ENCODE data around the gene SKP1. TPM values are rescaled to one million over a fixed set of nuclear protein-coding genes. Genes with fewer than 3 reads are reported as not detected.

Gene SKP1
- polyA plus RNA-seq, 1 of the 3 experiments (the other 2 are of a cell fraction), result 407 TPM

DNA sequence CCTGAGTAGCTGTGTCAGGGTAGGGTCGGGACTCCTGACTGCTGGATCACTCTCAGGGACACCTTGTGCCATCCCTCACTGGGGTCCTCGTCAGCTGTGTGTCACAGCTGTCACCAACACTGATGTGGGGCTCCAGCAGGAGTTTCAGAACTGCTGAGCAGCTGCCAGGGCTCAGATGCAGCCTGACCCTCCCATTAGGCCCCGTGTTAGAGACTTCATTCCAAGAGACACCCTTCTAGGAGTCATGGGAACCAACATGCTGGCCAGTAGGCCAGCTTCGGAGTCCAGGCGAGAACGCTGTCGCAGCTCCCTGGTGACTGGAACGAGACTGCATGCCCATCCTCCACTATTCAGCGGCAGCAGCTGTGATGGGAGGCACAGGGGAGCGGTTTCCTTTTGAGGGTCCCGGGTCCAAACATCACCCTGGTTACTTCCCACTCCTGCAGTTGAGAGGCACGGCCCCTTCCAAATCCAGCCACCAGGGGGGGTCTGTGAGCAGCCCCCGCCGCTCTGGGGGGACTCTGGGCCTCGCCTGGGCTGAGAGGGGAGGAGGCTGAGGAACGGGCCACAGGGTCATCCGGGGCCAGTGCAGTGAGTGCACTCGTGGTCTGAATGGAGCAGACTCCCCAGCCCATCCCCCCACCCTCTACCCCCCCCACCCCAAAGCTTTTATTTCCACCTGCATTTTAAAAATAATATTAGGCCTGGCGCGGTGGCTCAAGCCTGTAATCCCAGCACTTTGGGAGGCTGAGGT lies 74.9 kb downstream of the SKP1 start:
- no peaks in the 10 kb centered on the region for H4K20me1 ChIP-seq (ENCODE audit: insufficient read depth)
- H3K27me3 ChIP-seq (ENCODE audit: insufficient read depth), result no peaks in the 10 kb centered on the region
- DNase-seq, result peak; percentile 85
- no peak overlapping the region for H3K9ac ChIP-seq
- H3K9me2 ChIP-seq, result no peaks in the 10 kb centered on the region
- POLR2A ChIA-PET, result no interaction called here
- CTCF ChIA-PET, result interaction anchor here (0.6 to 3.4 kb wide), 19 partner anchors 9 to 557 kb away, joined by 3 to 20 read pairs (median 5); partner anchors contain the start of gene TCF7
- H3K4me3 ChIP-seq (ENCODE audit: low read depth in 2 of 2, low read length in 1 of 2), result no peak overlapping the region; a peak in 1 of 4 replicates
- H3F3A ChIP-seq (replicated peaks; ENCODE audit: insufficient read depth), result peaks cover 5% of the 10 kb centered on the region
- H3K4me2 ChIP-seq, result no peak overlapping the region
- no peaks in the 10 kb centered on the region for H3K36me3 ChIP-seq (replicated peaks in 1 of 2; ENCODE audit: control insufficient read depth in 1 of 2, insufficient read depth in 2 of 2, low read length in 1 of 2)
- peaks cover 13 to 71% of the 10 kb centered on the region in 2 experiments for H3K4me1 ChIP-seq (ENCODE audit: control insufficient read depth in 1 of 2, insufficient read depth in 2 of 2, low read depth in 1 of 2, low read length in 1 of 2)
- no peaks in the 10 kb centered on the region for H3K9me3 ChIP-seq
- H3K79me2 ChIP-seq (ENCODE audit: insufficient read depth), result no peaks in the 10 kb centered on the region
- peak overlapping the region in 1 of 2 experiments; percentile 67; a peak in 2 of 4 replicates for H3K27ac ChIP-seq (ENCODE audit: low read depth in 2 of 2, low read length in 1 of 2)
- WGBS (ENCODE audit: low lambda C conversion rate), result 68% methylated on average over 5 of the region's 20 CpGs
- TF ChIP-seq RCOR1 (IDR thresholded peaks at IDR 0.05; ENCODE audit: low read length) (no peak), REST (IDR thresholded peaks at IDR 0.05; ENCODE audit: low read depth, low read length) (no peak), SMC3 (IDR thresholded peaks at IDR 0.05; ENCODE audit: low read depth, low read length) (peak; percentile 56; the same call in 1 of the 2 replicates), CTCF (IDR thresholded peaks at IDR 0.05) (peak; percentile 75), MXI1 (IDR thresholded peaks at IDR 0.05; ENCODE audit: low read depth, low read length) (no peak), FOXJ3 (CRISPR knock-in tag; IDR thresholded peaks at IDR 0.05) (no peak), JUND (IDR thresholded peaks at IDR 0.05) (no peak), RAD21 (IDR thresholded peaks at IDR 0.05; ENCODE audit: low read length) (peak; percentile 63)
- TF ChIP-seq, protein P1, sequence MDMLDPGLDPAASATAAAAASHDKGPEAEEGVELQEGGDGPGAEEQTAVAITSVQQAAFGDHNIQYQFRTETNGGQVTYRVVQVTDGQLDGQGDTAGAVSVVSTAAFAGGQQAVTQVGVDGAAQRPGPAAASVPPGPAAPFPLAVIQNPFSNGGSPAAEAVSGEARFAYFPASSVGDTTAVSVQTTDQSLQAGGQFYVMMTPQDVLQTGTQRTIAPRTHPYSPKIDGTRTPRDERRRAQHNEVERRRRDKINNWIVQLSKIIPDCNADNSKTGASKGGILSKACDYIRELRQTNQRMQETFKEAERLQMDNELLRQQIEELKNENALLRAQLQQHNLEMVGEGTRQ (IDR thresholded peaks at IDR 0.05; ENCODE audit: borderline replicate concordance, low read depth, low read length), result no peak
- no peak overlapping the region for H2AFZ ChIP-seq (ENCODE audit: low read depth)
